Gastroesophageal sphincter (tissue), 3 donors: ENCODE results near the gene SFSWAP.

Experiments used
- CTCF ChIP-seq, 4 experiments: fragments of 200-600 bp in 2 of 4; fragments of 450-650 bp in 2 of 4; sonication (generic) in 1 of 4; IDR thresholded peaks; one replicate each; pipeline ENCODE4 v1.5.1; 2017 to 2019; ENCODE audit warnings: antibody characterized with exemption in 4 of 4, mild to moderate bottlenecking in 2 of 4, moderate library complexity in 2 of 4
- POLR2AphosphoS5 ChIP-seq: sonication (generic); formaldehyde crosslinking; IDR thresholded peaks from one replicate; pipeline ENCODE4 v1.6.1; 2017; ENCODE audit warnings: antibody characterized with exemption

GRCh38 chr12:131724534-131724933 lies 13.6 kb downstream of the SFSWAP start:
- TF ChIP-seq CTCF (IDR thresholded peaks at IDR 0.05), result no peak
- no peak for TF ChIP-seq POLR2AphosphoS5
